ENCODE measurements around the gene FBXL2. TPM values are rescaled to one million over a fixed set of nuclear protein-coding genes. Genes with fewer than 3 reads are reported as not detected.

The FBXL2 gene
- total RNA-seq, 1 experiment from 2014 or later: 9.8 TPM

DNA sequence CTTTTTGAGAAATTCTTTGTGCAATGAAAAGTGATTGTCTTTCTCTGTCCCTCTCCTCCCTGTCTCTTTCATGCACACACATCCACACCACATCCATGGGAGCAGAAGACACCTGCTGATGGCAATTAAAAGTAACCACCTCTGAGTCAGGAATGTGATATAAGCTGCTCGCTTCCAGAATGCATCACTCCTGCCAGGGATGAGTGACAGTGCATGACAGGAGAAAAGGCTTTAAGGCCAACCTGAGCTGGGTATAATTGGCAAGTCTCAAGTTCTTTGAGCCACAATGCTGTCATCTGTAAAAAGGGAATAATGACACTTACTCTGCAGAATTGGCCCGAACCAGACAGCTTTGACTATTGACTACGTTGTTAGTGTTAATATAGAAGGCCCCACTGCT is 103.4 kb downstream of the FBXL2 start:
- TF ChIP-seq, protein P1, sequence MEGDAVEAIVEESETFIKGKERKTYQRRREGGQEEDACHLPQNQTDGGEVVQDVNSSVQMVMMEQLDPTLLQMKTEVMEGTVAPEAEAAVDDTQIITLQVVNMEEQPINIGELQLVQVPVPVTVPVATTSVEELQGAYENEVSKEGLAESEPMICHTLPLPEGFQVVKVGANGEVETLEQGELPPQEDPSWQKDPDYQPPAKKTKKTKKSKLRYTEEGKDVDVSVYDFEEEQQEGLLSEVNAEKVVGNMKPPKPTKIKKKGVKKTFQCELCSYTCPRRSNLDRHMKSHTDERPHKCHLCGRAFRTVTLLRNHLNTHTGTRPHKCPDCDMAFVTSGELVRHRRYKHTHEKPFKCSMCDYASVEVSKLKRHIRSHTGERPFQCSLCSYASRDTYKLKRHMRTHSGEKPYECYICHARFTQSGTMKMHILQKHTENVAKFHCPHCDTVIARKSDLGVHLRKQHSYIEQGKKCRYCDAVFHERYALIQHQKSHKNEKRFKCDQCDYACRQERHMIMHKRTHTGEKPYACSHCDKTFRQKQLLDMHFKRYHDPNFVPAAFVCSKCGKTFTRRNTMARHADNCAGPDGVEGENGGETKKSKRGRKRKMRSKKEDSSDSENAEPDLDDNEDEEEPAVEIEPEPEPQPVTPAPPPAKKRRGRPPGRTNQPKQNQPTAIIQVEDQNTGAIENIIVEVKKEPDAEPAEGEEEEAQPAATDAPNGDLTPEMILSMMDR (IDR thresholded peaks at IDR 0.05; ENCODE audit: unreplicated experiment): no peak
- H3K9me3 Mint-ChIP-seq (ENCODE audit: unreplicated experiment): no peaks in the 10 kb centered on the region
- H3K27me3 Mint-ChIP-seq (ENCODE audit: insufficient read depth, unreplicated experiment): no peaks in the 10 kb centered on the region
- peaks cover 71% of the 10 kb centered on the region for H3K36me3 Mint-ChIP-seq (ENCODE audit: insufficient read depth, unreplicated experiment)
- H3K4me1 Mint-ChIP-seq (ENCODE audit: insufficient read depth, unreplicated experiment): no peaks in the 10 kb centered on the region
- CTCF ChIA-PET: interaction anchor here (1.8 to 13.4 kb wide), 2 partner anchors 8 to 248 kb away, joined by 9 to 334 read pairs; no protein-coding TSS in a partner anchor
- DNase-seq (ENCODE audit: unreplicated experiment): no peak
- BruUV-seq (replicated peaks): no TSS peak
- intact Hi-C loops (cut with micrococcal nuclease): no loop called here
- no peak overlapping the region for H3K4me3 Mint-ChIP-seq (ENCODE audit: unreplicated experiment)
- no peak overlapping the region for H3K27ac Mint-ChIP-seq (ENCODE audit: low read depth, unreplicated experiment)
- POLR2A ChIA-PET: interaction anchor here (0.6 kb wide), 1 partner anchor 67 kb away, joined by 3 read pairs; no protein-coding TSS in a partner anchor

- no peaks in the 10 kb centered on the region for H3K4me1 Mint-ChIP-seq (ENCODE audit: insufficient read depth, unreplicated experiment)
- H3K27ac Mint-ChIP-seq (ENCODE audit: low read depth, unreplicated experiment): no peak overlapping the region
Measured at GRCh38 chr3:33383951-33384350, 106.7 kb downstream of the FBXL2 start.

GRCh38 chr3:33385423-33385822 is 108.2 kb downstream of the FBXL2 start:
- no peak overlapping the region for H3K4me3 Mint-ChIP-seq (ENCODE audit: unreplicated experiment)
- H3K27ac Mint-ChIP-seq (ENCODE audit: low read depth, unreplicated experiment): no peak overlapping the region
- intact Hi-C loops (cut with micrococcal nuclease): no loop called here
- no peaks in the 10 kb centered on the region for H3K9me3 Mint-ChIP-seq (ENCODE audit: unreplicated experiment)
- POLR2A ChIA-PET: interaction anchor here (0.8 to 1.3 kb wide), 3 partner anchors 8 to 55 kb away, joined by 3 to 5 read pairs (median 3); partner anchors contain the start of gene UBP1
- BruUV-seq (replicated peaks): no TSS peak
- CTCF ChIA-PET: interaction anchor here (0.8 to 4.4 kb wide), 4 partner anchors 12 to 255 kb away, joined by 3 to 32 read pairs (median 4); no protein-coding TSS in a partner anchor
- no peaks in the 10 kb centered on the region for H3K4me1 Mint-ChIP-seq (ENCODE audit: insufficient read depth, unreplicated experiment)
- DNase-seq (ENCODE audit: unreplicated experiment): no peak
- H3K36me3 Mint-ChIP-seq (ENCODE audit: insufficient read depth, unreplicated experiment): peaks cover 82% of the 10 kb centered on the region
- TF ChIP-seq, protein P1 (IDR thresholded peaks at IDR 0.05; ENCODE audit: unreplicated experiment): no peak
- no peaks in the 10 kb centered on the region for H3K27me3 Mint-ChIP-seq (ENCODE audit: insufficient read depth, unreplicated experiment)

More at GRCh38 chr3:33383951-33384350, 106.7 kb downstream of the FBXL2 start:
- H3K27me3 Mint-ChIP-seq (ENCODE audit: insufficient read depth, unreplicated experiment): no peaks in the 10 kb centered on the region
- H3K36me3 Mint-ChIP-seq (ENCODE audit: insufficient read depth, unreplicated experiment): peaks cover 82% of the 10 kb centered on the region
- no peak overlapping the region for H3K4me3 Mint-ChIP-seq (ENCODE audit: unreplicated experiment)
- no peak for DNase-seq (ENCODE audit: unreplicated experiment)
- BruUV-seq (replicated peaks): no TSS peak
- TF ChIP-seq, protein P1 (IDR thresholded peaks at IDR 0.05; ENCODE audit: unreplicated experiment): no peak
- intact Hi-C loops (cut with micrococcal nuclease): no loop called here
- CTCF ChIA-PET: interaction anchor here (0.6 to 4.4 kb wide), 2 partner anchors 11 to 376 kb away, joined by 3 to 32 read pairs; no protein-coding TSS in a partner anchor
- POLR2A ChIA-PET: no interaction called here
- H3K9me3 Mint-ChIP-seq (ENCODE audit: unreplicated experiment): no peaks in the 10 kb centered on the region

- Mint-ChIP-seq H3K27me3 (ENCODE audit: insufficient read depth, unreplicated experiment) (no peaks in the 10 kb centered on the region), H3K4me1 (ENCODE audit: insufficient read depth, unreplicated experiment) (peaks cover under 1% of the 10 kb centered on the region), H3K27ac (ENCODE audit: low read depth, unreplicated experiment) (no peak overlapping the region), H3K36me3 (ENCODE audit: insufficient read depth, unreplicated experiment) (peaks cover 82% of the 10 kb centered on the region), H3K9me3 (ENCODE audit: unreplicated experiment) (no peaks in the 10 kb centered on the region), H3K4me3 (ENCODE audit: unreplicated experiment) (no peak overlapping the region)
- TF ChIP-seq, protein P1 (IDR thresholded peaks at IDR 0.05; ENCODE audit: unreplicated experiment): no peak
- intact Hi-C loops (cut with micrococcal nuclease): no loop called here
- DNase-seq (ENCODE audit: unreplicated experiment): no peak
- ChIA-PET POLR2A (no interaction called here), CTCF (interaction anchor here (0.8 to 4.4 kb wide), 2 partner anchors 14 to 254 kb away, joined by 4 to 32 read pairs; no protein-coding TSS in a partner anchor)
- BruUV-seq (replicated peaks): no TSS peak
Measured at GRCh38 chr3:33386631-33387030, 109.4 kb downstream of the FBXL2 start.
